GM21786 (cell line): Measurements from ENCODE around the gene ZC3H7A.

Experiments
- ATAC-seq: cut with Tn5 transposase; IDR thresholded peaks from one replicate; pipeline ENCODE4 v1.9.1; 2021; ENCODE audit not compliant: unreplicated experiment

ZC3H7A gene

GRCh38 chr16:11707679-11708197 lies 89.3 kb downstream of the ZC3H7A start:
- ATAC-seq, result no peak

GRCh38 chr16:11706180-11706742 lies 90.8 kb downstream of the ZC3H7A start:
- ATAC-seq, result peak; percentile 84

GRCh38 chr16:11705311-11706025 lies 91.6 kb downstream of the ZC3H7A start:
- no peak for ATAC-seq
